Activated effector memory CD4-positive, alpha-beta T cell treated with Interleukin-2 at 50 U/mL for 16 hours (primary cell): ENCODE measurements around the gene SPTBN4.
"Not testable (repeated sequence)": the region's sequence is repeated elsewhere in the genome, so short reads cannot be mapped to it uniquely, and the experiment has no call there.

ENCODE experiments used
- DNase-seq: peaks from one replicate; pipeline ENCODE4 v3.0.0-alpha.2; 2020

Gene SPTBN4

GRCh38 chr19:40534148-40534547 lies 67.3 kb downstream of the SPTBN4 start:
- DNase-seq: no peak

GRCh38 chr19:40539070-40539469 lies 72.3 kb downstream of the SPTBN4 start:
- DNase-seq: no peak

- DNase-seq: no peak
These were observed 75.5 kb downstream of the SPTBN4 start for GRCh38 chr19:40542202-40542859.

GRCh38 chr19:40543029-40543597 lies 76.3 kb downstream of the SPTBN4 start:
- DNase-seq: no peak

- not testable (repeated sequence) for DNase-seq
These were observed 79.5 kb downstream of the SPTBN4 start for GRCh38 chr19:40546153-40546841.

GRCh38 chr19:40547190-40547589 lies 80.4 kb downstream of the SPTBN4 start:
- not testable (repeated sequence) for DNase-seq

GRCh38 chr19:40547836-40548235 lies 81.0 kb downstream of the SPTBN4 start:
- no peak for DNase-seq

GRCh38 chr19:40549007-40549708 lies 82.4 kb downstream of the SPTBN4 start:
- peak; percentile 50 for DNase-seq

- DNase-seq: no peak
These were observed 84.2 kb downstream of the SPTBN4 start for GRCh38 chr19:40550951-40551350.

- no peak for DNase-seq
These were observed 86.0 kb downstream of the SPTBN4 start for GRCh38 chr19:40552848-40553247.

GRCh38 chr19:40553885-40554857 lies 87.4 kb downstream of the SPTBN4 start:
- no peak for DNase-seq

GRCh38 chr19:40555978-40556689 lies 89.3 kb downstream of the SPTBN4 start:
- no peak for DNase-seq

GRCh38 chr19:40556953-40557530 lies 90.2 kb downstream of the SPTBN4 start:
- DNase-seq: no peak

GRCh38 chr19:40559394-40559793 lies 92.6 kb downstream of the SPTBN4 start:
- DNase-seq: no peak

- no peak for DNase-seq
These were observed 93.3 kb downstream of the SPTBN4 start for GRCh38 chr19:40560092-40560507.

- no peak for DNase-seq
These were observed 95.1 kb downstream of the SPTBN4 start for GRCh38 chr19:40561947-40562346.

GRCh38 chr19:40564535-40564934 lies 97.7 kb downstream of the SPTBN4 start:
- DNase-seq: not testable (repeated sequence)

- no peak for DNase-seq
These were observed 98.6 kb downstream of the SPTBN4 start for GRCh38 chr19:40565355-40565754.

GRCh38 chr19:40565910-40566495 lies 99.2 kb downstream of the SPTBN4 start:
- no peak for DNase-seq

GRCh38 chr19:40567040-40567749 lies 100.4 kb downstream of the SPTBN4 start:
- no peak for DNase-seq
